ENCODE data around the gene MYCN.

DNA sequence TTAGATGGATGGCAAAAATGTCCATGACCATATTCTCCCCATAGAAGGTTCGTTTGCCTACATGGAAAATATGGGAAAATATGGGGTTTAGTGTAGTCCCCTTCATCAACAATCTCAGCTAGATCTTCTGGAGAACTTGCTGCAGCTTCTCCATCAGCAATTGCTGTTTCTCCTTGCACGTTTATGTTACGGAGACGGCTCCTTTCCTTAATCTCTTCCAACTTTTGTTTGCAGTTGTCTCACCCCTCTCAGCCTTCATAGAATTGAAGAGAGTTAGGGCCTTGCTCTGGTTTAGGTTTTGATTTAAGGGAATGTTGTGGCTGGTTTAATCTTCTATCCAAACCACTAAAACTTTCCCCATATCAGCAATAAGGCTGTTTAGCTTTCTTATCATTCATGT lies 28.9 kb downstream of the MYCN start:
- no peak for TF ChIP-seq CTCF (IDR thresholded peaks at IDR 0.05; ENCODE audit: poor library complexity)
- TF ChIP-seq EZH2 (IDR thresholded peaks at IDR 0.05; ENCODE audit: borderline replicate concordance) = no peak
- TF ChIP-seq EZH2phosphoT487 (IDR thresholded peaks at IDR 0.05; ENCODE audit: low read depth, severe bottlenecking, unreplicated experiment) = no peak
